CD14-positive monocyte (primary cell): Measurements from ENCODE around the gene NECAB3. TPM values are rescaled to one million over a fixed set of nuclear protein-coding genes. Genes with fewer than 3 reads are reported as not detected.

Experiments
- DNase-seq, 3 donors: peaks; one replicate each; pipeline ENCODE4 v3.0.0-alpha.2; 2011 to 2022
- H2AFZ ChIP-seq: 2 replicates; pipeline ENCODE4 v1.6.0; 2012; ENCODE audit warnings: mild to moderate bottlenecking, low read depth, low read length, inconsistent platforms; ENCODE audit not compliant: insufficient read depth, poor library complexity, severe bottlenecking
- H3K27ac ChIP-seq, 2 donors: 1 replicate in 1 of 2; 2 replicates in 1 of 2; pipeline ENCODE4 v1.5.1; 2012 to 2013; ENCODE audit warnings: low read length in 2 of 2, control low read depth in 1 of 2, inconsistent platforms in 1 of 2, low read depth in 1 of 2, mild to moderate bottlenecking in 1 of 2
- H3K27me3 ChIP-seq, 2 donors: one replicate each; pipeline versions ENCODE4 v1.6.0 to v1.6.1; 2011 to 2013; ENCODE audit warnings: low read length in 2 of 2; ENCODE audit not compliant: control insufficient read depth in 2 of 2, insufficient read depth in 2 of 2
- H3K36me3 ChIP-seq, 2 donors: replicated peaks in 1 of 2; 1 replicate in 1 of 2; 2 replicates in 1 of 2; pipeline versions ENCODE4 v1.5.1 to v1.6.1; 2012 to 2013; ENCODE audit warnings: low read length in 2 of 2, control low read depth in 1 of 2, inconsistent platforms in 1 of 2, mild to moderate bottlenecking in 1 of 2; ENCODE audit not compliant: insufficient read depth in 2 of 2, control insufficient read depth in 1 of 2
- H3K4me1 ChIP-seq, 2 donors: 1 replicate in 1 of 2; 2 replicates in 1 of 2; pipeline versions ENCODE4 v1.5.1 to v1.6.1; 2012 to 2013; ENCODE audit warnings: low read length in 2 of 2, control low read depth in 1 of 2, inconsistent platforms in 1 of 2, mild to moderate bottlenecking in 1 of 2, moderate library complexity in 1 of 2; ENCODE audit not compliant: insufficient read depth in 2 of 2, control insufficient read depth in 1 of 2
- H3K4me2 ChIP-seq: replicated peaks from 2 replicates; pipeline ENCODE3; 2012; ENCODE audit warnings: low read length, moderate library complexity, mild to moderate bottlenecking; ENCODE audit not compliant: poor library complexity, severe bottlenecking; ENCODE audit errors: extremely low read depth
- H3K4me3 ChIP-seq, 3 experiments: fragments of 200-600 bp in 1 of 3; sonication (generic) in 1 of 3; replicated peaks in 1 of 3; 1 replicate in 2 of 3; 2 replicates in 1 of 3; pipeline ENCODE4 v1.5.1; 2011 to 2013; ENCODE audit warnings: low read length in 3 of 3, mild to moderate bottlenecking in 3 of 3, control low read depth in 2 of 3, low read depth in 2 of 3, inconsistent platforms in 1 of 3, moderate library complexity in 1 of 3
- H3K79me2 ChIP-seq: 2 replicates; pipeline ENCODE4 v1.6.0; 2012; ENCODE audit warnings: mild to moderate bottlenecking, control low read depth, inconsistent platforms, low read length, moderate library complexity; ENCODE audit not compliant: insufficient read depth
- H3K9ac ChIP-seq: 2 replicates; pipeline ENCODE4 v1.6.0; 2017; ENCODE audit warnings: low read length, mild to moderate bottlenecking; ENCODE audit not compliant: insufficient read depth, poor library complexity, severe bottlenecking
- H3K9me3 ChIP-seq, 2 donors: replicated peaks in 1 of 2; 1 replicate in 1 of 2; 2 replicates in 1 of 2; pipeline versions ENCODE4 v1.5.1 to v1.6.1; 2012 to 2013; ENCODE audit warnings: low read length in 2 of 2, control low read depth in 1 of 2; ENCODE audit not compliant: control insufficient read depth in 1 of 2, insufficient read depth in 1 of 2
- H4K20me1 ChIP-seq: 2 replicates; pipeline ENCODE4 v1.6.0; 2012; ENCODE audit warnings: mild to moderate bottlenecking, low read length, control low read depth, moderate library complexity; ENCODE audit not compliant: insufficient read depth
- H3K27ac Mint-ChIP-seq, 7 donors: one replicate each; pipeline ENCODE4 v1.8.0; 2020; ENCODE audit warnings: mild to moderate bottlenecking in 7 of 7, mixed read lengths in 7 of 7, moderate library complexity in 6 of 7, inconsistent platforms in 2 of 7
- H3K27me3 Mint-ChIP-seq, 3 donors: one replicate each; pipeline ENCODE4 v1.8.0; 2021 to 2022; ENCODE audit warnings: low read depth in 3 of 3, mild to moderate bottlenecking in 3 of 3, mixed read lengths in 3 of 3, moderate library complexity in 3 of 3, inconsistent platforms in 1 of 3
- H3K36me3 Mint-ChIP-seq, 2 donors: one replicate each; pipeline ENCODE4 v1.8.0; 2020; ENCODE audit warnings: mixed read lengths in 2 of 2, inconsistent platforms in 1 of 2, mild to moderate bottlenecking in 1 of 2
- H3K4me1 Mint-ChIP-seq: one replicate; pipeline ENCODE4 v1.8.0; 2020; ENCODE audit warnings: mild to moderate bottlenecking, mixed read lengths
- H3K4me3 Mint-ChIP-seq, 2 donors: one replicate each; pipeline ENCODE4 v1.8.0; 2020; ENCODE audit warnings: mild to moderate bottlenecking in 2 of 2, mixed read lengths in 2 of 2, moderate library complexity in 1 of 2
- H3K9me3 Mint-ChIP-seq, 7 donors: one replicate each; pipeline ENCODE4 v1.8.0; 2020 to 2022; ENCODE audit warnings: mixed read lengths in 7 of 7, mild to moderate bottlenecking in 6 of 7, moderate library complexity in 6 of 7, inconsistent platforms in 2 of 7
- CTCF ChIP-seq: fragments of 200-600 bp; IDR thresholded peaks from one replicate; pipeline ENCODE4 v1.8.0; 2022; ENCODE audit warnings: antibody characterized with exemption, mild to moderate bottlenecking
- WGBS: methylation state at CpG from one replicate; pipeline ENCODE4 v1.1.5; 2013; ENCODE audit warnings: missing lambda C conversion rate; ENCODE audit not compliant: insufficient coverage; 5-methylcytosine and 5-hydroxymethylcytosine counted together
- intact Hi-C, 2 donors: fragments of 100-400 bp; cut with micrococcal nuclease; formaldehyde crosslinking; loops; one replicate each; pipeline versions ENCODE4 v1.15.0 to v1.15.1; 2023
- polyA plus RNA-seq, 3 donors: library from polyadenylated mRNA; depleted of rRNA in 1 of 3; unstranded in 2 of 3; stranded (reverse) in 1 of 3; fragments of 300-500 nt in 2 of 3; fragments of >200 nt in 1 of 3; fragmentation: Illumina TruSeq in 2 of 3; gene quantifications; 1 replicate in 2 of 3; 2 replicates in 1 of 3; pipeline ENCODE4 v1.2.3, GENCODE V29; 2012 to 2021

Gene NECAB3
- polyA plus RNA-seq, 3 donors: 1.3 to 12.8 (median 1.8) TPM

GRCh38 chr20:33640287-33640686, 33.9 kb downstream of the NECAB3 start:
- Mint-ChIP-seq H3K4me1 (no peaks in the 10 kb centered on the region), H3K4me3 (no peak overlapping the region), H3K9me3 (no peaks in the 10 kb centered on the region), H3K27ac (peak overlapping the region in 1 of 7 donors; percentile 4), H3K27me3 (peaks cover 0 to 6% (median 0%) of the 10 kb centered on the region in 3 donors), H3K36me3 (peaks cover 67 to 84% of the 10 kb centered on the region in 2 donors)
- Histone ChIP-seq H3K27ac (no peak overlapping the region), H3K36me3 (peaks cover 48 to 88% of the 10 kb centered on the region in 2 donors), H3K27me3 (no peaks in the 10 kb centered on the region), H3K4me2 (no peak overlapping the region), H3K4me3 (no peak overlapping the region), H3K4me1 (no peaks in the 10 kb centered on the region), H3K9me3 (no peaks in the 10 kb centered on the region), H3K9ac (no peak overlapping the region), H4K20me1 (no peaks in the 10 kb centered on the region), H3K79me2 (no peaks in the 10 kb centered on the region), H2AFZ (no peak overlapping the region)
- 92% methylated on average over 13 of the region's 13 CpGs for WGBS
- intact Hi-C loops: no loop called here
- no peak for TF ChIP-seq CTCF
- no peak for DNase-seq

GRCh38 chr20:33636776-33637175, 37.5 kb downstream of the NECAB3 start:
- Mint-ChIP-seq H3K9me3 (no peaks in the 10 kb centered on the region), H3K4me3 (no peak overlapping the region), H3K36me3 (peaks cover 53 to 74% of the 10 kb centered on the region in 2 donors), H3K27me3 (peaks cover 0 to 6% (median 0%) of the 10 kb centered on the region in 3 donors), H3K27ac (peak overlapping the region in 1 of 7 donors; percentile 80), H3K4me1 (no peaks in the 10 kb centered on the region)
- no peaks in the 10 kb centered on the region for H3K27me3 ChIP-seq
- H3K79me2 ChIP-seq: no peaks in the 10 kb centered on the region
- peaks cover 37 to 72% of the 10 kb centered on the region in 2 donors for H3K36me3 ChIP-seq
- H3K9me3 ChIP-seq: no peaks in the 10 kb centered on the region
- H3K4me1 ChIP-seq: no peaks in the 10 kb centered on the region
- TF ChIP-seq CTCF: no peak
- WGBS: 100% methylated on average over 1 of the region's 1 CpG
- no peak overlapping the region for H3K4me3 ChIP-seq
- H3K27ac ChIP-seq: no peak overlapping the region
- no peaks in the 10 kb centered on the region for H4K20me1 ChIP-seq
- H2AFZ ChIP-seq: no peak overlapping the region
- intact Hi-C loops: no loop called here
- no peak overlapping the region for H3K9ac ChIP-seq
- DNase-seq: no peak
- H3K4me2 ChIP-seq: no peak overlapping the region
